ENCODE measurements around the gene NCEH1. TPM values are rescaled to one million over a fixed set of nuclear protein-coding genes. Genes with fewer than 3 reads are reported as not detected.

Gene NCEH1
- total and polyA plus RNA-seq, 2 of the 13 experiments (the other 11 are each of a cell fraction or from before 2014, with no cell fraction given): 12.9 to 21.4 TPM

GRCh38 chr3:172673210-172673679 is 37.6 kb downstream of the NCEH1 start (continued):
- TF ChIP-seq CTCF (CRISPR knock-in tag; IDR thresholded peaks at IDR 0.05): peak; percentile 83
- TF ChIP-seq FOXA1 (IDR thresholded peaks at IDR 0.05): no peak
- peak; percentile 39; the same call in 1 of the 2 replicates for TF ChIP-seq FOXA1 (CRISPR knock-in tag; IDR thresholded peaks at IDR 0.05)
- peak; percentile 19; the same call in 1 of the 2 replicates for TF ChIP-seq HOMEZ (CRISPR knock-in tag; IDR thresholded peaks at IDR 0.05; ENCODE audit: low read depth)
- TF ChIP-seq CCAR2 (optimal IDR thresholded peaks at IDR 0.05; ENCODE audit: low read depth, low read length): no peak

- no TSS peak for BruUV-seq (replicated peaks)
- 83% methylated on average over 4 of the region's 4 CpGs for WGBS (ENCODE audit: low lambda C conversion rate)
- H3K79me2 ChIP-seq (ENCODE audit: insufficient read depth, low read length): no peaks in the 10 kb centered on the region
- TF ChIP-seq ZNF180 (CRISPR knock-in tag; IDR thresholded peaks at IDR 0.05; ENCODE audit: borderline replicate concordance, low read depth) (no peak), POLR2AphosphoS5 (IDR thresholded peaks at IDR 0.05; ENCODE audit: low read depth, low read length) (no peak), HDAC2 (CRISPR knock-in tag; IDR thresholded peaks at IDR 0.05) (no peak), LRRFIP1 (CRISPR knock-in tag; conservative IDR thresholded peaks at IDR 0.05) (no peak), EED (CRISPR knock-in tag; IDR thresholded peaks at IDR 0.05) (no peak), SCMH1 (CRISPR knock-in tag; IDR thresholded peaks at IDR 0.05; ENCODE audit: borderline replicate concordance) (no peak), TFDP1 (CRISPR knock-in tag; IDR thresholded peaks at IDR 0.05; ENCODE audit: borderline replicate concordance) (no peak), CSRNP1 (CRISPR knock-in tag; IDR thresholded peaks at IDR 0.05) (no peak), ZFP82 (CRISPR knock-in tag; IDR thresholded peaks at IDR 0.05; ENCODE audit: borderline replicate concordance) (no peak), MAFF (IDR thresholded peaks at IDR 0.05; ENCODE audit: low read depth, low read length) (no peak)
Observed at GRCh38 chr3:172669021-172669420, 41.8 kb downstream of the NCEH1 start.

More at GRCh38 chr3:172669021-172669420, 41.8 kb downstream of the NCEH1 start:
- POLR2A ChIA-PET: no interaction called here
- H3K4me3 ChIP-seq (replicated peaks in 1 of 3; ENCODE audit: insufficient read depth in 1 of 3, low read depth in 2 of 3, low read length in 3 of 3): no peak overlapping the region
- DNase-seq (ENCODE audit: low spot score): no peak
- no peak overlapping the region for H3K27ac ChIP-seq (ENCODE audit: extremely low read length, insufficient read depth, low read length)
- CTCF ChIA-PET (ENCODE audit: low intra/inter-chr PET ratio, low total read pairs): no interaction called here
- no peaks in the 10 kb centered on the region for H3K36me3 ChIP-seq (replicated peaks in 1 of 2; ENCODE audit: control insufficient read depth in 1 of 2, insufficient read depth in 2 of 2, low read length in 2 of 2)
- intact Hi-C loops (cut with micrococcal nuclease; ENCODE audit: unreplicated experiment): loop anchor here (10.0 kb wide), 1 partner anchor 314 kb away; no protein-coding TSS in a partner anchor
- no peaks in the 10 kb centered on the region for H3K9me3 ChIP-seq (ENCODE audit: low read length)
- in situ Hi-C loops (cut with HindIII; ENCODE audit: extremely low pct_ligation_motif_present, low pct_unique_long_range_greater_than_20kb): loop anchor here (5.0 kb wide), 1 partner anchor 182 kb away; no protein-coding TSS in a partner anchor
- no peak for FAIRE-seq
- peaks cover 15% of the 10 kb centered on the region for H3K4me1 ChIP-seq (ENCODE audit: insufficient read depth, low read length)
- ATAC-seq: no peak
- no peaks in the 10 kb centered on the region; the same call in 1 of the 2 replicates for H4K20me1 ChIP-seq (ENCODE audit: insufficient read depth, low read length)
- H3K27me3 ChIP-seq (ENCODE audit: control insufficient read depth in 1 of 2, insufficient read depth in 2 of 2, low read length in 2 of 2): no peaks in the 10 kb centered on the region
- no peak overlapping the region for H3K4me2 ChIP-seq (ENCODE audit: low read depth, low read length)
- no peak overlapping the region for H2AFZ ChIP-seq (ENCODE audit: low read length)
- H3K9ac ChIP-seq (ENCODE audit: insufficient read depth, low read depth, low read length): no peak overlapping the region
